HepG2 (cell line): ENCODE measurements around the gene PKN2. TPM values are rescaled to one million over a fixed set of nuclear protein-coding genes. Genes with fewer than 3 reads are reported as not detected.
A peak's percentile ranks its signal among the peaks of the same experiment; 100 is the strongest.

Experiments
- ATAC-seq: fragments of 200-7000 bp; cut with Tn5 transposase; 3 replicates; pipeline ENCODE4 v1.9.1; 2020; ENCODE audit warnings: mild to moderate bottlenecking, moderate library complexity
- BruUV-seq: library from RNA; stranded (reverse); fragments of 400-500 nt; replicated peaks from 2 replicates; lab custom pipeline; 2021; lab: Mats Ljungman, UMichigan
- CTCF ChIA-PET: fragments of 300-600 bp; formaldehyde crosslinking; extraction: SDS; loops from one replicate; lab custom pipeline; 2021; ENCODE audit warnings: low total read pairs, inconsistent platforms, low intra/inter-chr PET ratio; lab: Yijun Ruan, JAX
- POLR2A ChIA-PET: fragments of 350-600 bp; sonication (Branson Sonifier 250); formaldehyde crosslinking; loops from one replicate; lab custom pipeline; 2020; ENCODE audit warnings: antibody characterized with exemption, inconsistent platforms; lab: Yijun Ruan, JAX
- DNase-seq: peaks from one replicate; pipeline ENCODE4 v3.0.0-alpha.2; 2015; ENCODE audit warnings: low spot score
- FAIRE-seq: peaks from 3 replicates; lab custom pipeline; 2011; peaks lifted over from hg19 to GRCh38; lab: Jason Lieb, UNC
- H2AFZ ChIP-seq: one replicate; pipeline ENCODE4 v1.6.1; 2011; ENCODE audit warnings: low read length, inconsistent platforms
- H3K27ac ChIP-seq: fragments of 300-600 bp; 3 replicates; pipeline ENCODE4 v1.8.0; 2011; ENCODE audit warnings: mixed run types, mild to moderate bottlenecking, mixed read lengths, low read length, inconsistent platforms; ENCODE audit not compliant: insufficient read depth; ENCODE audit errors: extremely low read length
- H3K27me3 ChIP-seq, 2 experiments: fragments of 200-600 bp in 1 of 2; 2 replicates in 1 of 2; 3 replicates in 1 of 2; pipeline versions ENCODE4 v1.6.0 to v1.8.0; 2011; ENCODE audit warnings: low read length in 2 of 2, mild to moderate bottlenecking in 2 of 2, moderate library complexity in 2 of 2, inconsistent platforms in 1 of 2; ENCODE audit not compliant: insufficient read depth in 2 of 2, control insufficient read depth in 1 of 2
- H3K36me3 ChIP-seq, 2 experiments: fragments of 200-600 bp in 1 of 2; replicated peaks in 1 of 2; 2 replicates in 1 of 2; 3 replicates in 1 of 2; pipeline versions ENCODE4 v1.5.1 to v1.8.0; 2011; ENCODE audit warnings: low read length in 2 of 2, inconsistent platforms in 1 of 2; ENCODE audit not compliant: insufficient read depth in 2 of 2, control insufficient read depth in 1 of 2
- H3K4me1 ChIP-seq: 2 replicates; pipeline ENCODE4 v1.5.1; 2012; ENCODE audit warnings: low read length, inconsistent platforms; ENCODE audit not compliant: insufficient read depth
- H3K4me2 ChIP-seq: 2 replicates; pipeline ENCODE4 v1.6.0; 2011; ENCODE audit warnings: low read depth, low read length, inconsistent platforms
- H3K4me3 ChIP-seq, 3 experiments: fragments of 200-600 bp in 1 of 3; sonication (generic), shearing (Covaris generic) in 1 of 3; replicated peaks in 1 of 3; 2 replicates each; pipeline ENCODE4 v1.5.1; 2011 to 2016; ENCODE audit warnings: low read length in 3 of 3, inconsistent platforms in 2 of 3, low read depth in 2 of 3, mild to moderate bottlenecking in 2 of 3, control low read depth in 1 of 3, mixed read lengths in 1 of 3; ENCODE audit not compliant: insufficient read depth in 1 of 3
- H3K79me2 ChIP-seq: one replicate; pipeline ENCODE4 v1.6.1; 2011; ENCODE audit warnings: low read length, inconsistent platforms; ENCODE audit not compliant: insufficient read depth
- H3K9ac ChIP-seq: 2 replicates; pipeline ENCODE4 v1.6.0; 2011; ENCODE audit warnings: mild to moderate bottlenecking, low read depth, low read length, inconsistent platforms; ENCODE audit not compliant: insufficient read depth
- H3K9me3 ChIP-seq: 2 replicates; pipeline ENCODE4 v1.5.1; 2012; ENCODE audit warnings: mild to moderate bottlenecking, low read length
- H4K20me1 ChIP-seq: 2 replicates; pipeline ENCODE4 v1.6.0; 2011; ENCODE audit warnings: inconsistent platforms, mild to moderate bottlenecking, low read length, moderate library complexity; ENCODE audit not compliant: insufficient read depth
- MIER2 ChIP-seq: IDR thresholded peaks from 2 replicates; pipeline ENCODE4 v1.6.1; 2016; ENCODE audit warnings: missing biosample characterization, missing genetic modification reagents
- NONO ChIP-seq, 2 experiments: fragments of 450-650 bp in 1 of 2; sonication (generic) in 1 of 2; formaldehyde crosslinking in 1 of 2; IDR thresholded peaks in 1 of 2; conservative IDR thresholded peaks in 1 of 2; 2 replicates each; pipeline versions ENCODE4 v1.6.1 to v1.8.0; 2017 to 2022; ENCODE audit warnings: mild to moderate bottlenecking in 1 of 2, missing genetic modification reagents in 1 of 2, moderate library complexity in 1 of 2
- PLRG1 ChIP-seq: fragments of 450-650 bp; conservative IDR thresholded peaks from 2 replicates; pipeline ENCODE4 v1.6.1; 2016
- REXO4 ChIP-seq: sonication (generic); formaldehyde crosslinking; IDR thresholded peaks from 2 replicates; pipeline ENCODE4 v1.8.0; 2022; ENCODE audit warnings: missing genetic modification reagents, mild to moderate bottlenecking, borderline replicate concordance
- SALL2 ChIP-seq: sonication (generic); formaldehyde crosslinking; IDR thresholded peaks from 2 replicates; pipeline ENCODE4 v1.8.1; 2023; ENCODE audit warnings: mild to moderate bottlenecking, missing genetic modification reagents, inconsistent platforms
- SP5 ChIP-seq: IDR thresholded peaks from 2 replicates; pipeline ENCODE4 v1.6.1; 2016; ENCODE audit warnings: low read depth, borderline replicate concordance
- TAF1 ChIP-seq: sonication (generic); formaldehyde crosslinking; IDR thresholded peaks from 2 replicates; pipeline ENCODE4 v1.4.0; 2020; ENCODE audit warnings: missing genetic modification reagents
- ZNF326 ChIP-seq: sonication (generic); formaldehyde crosslinking; IDR thresholded peaks from 2 replicates; pipeline ENCODE4 v1.4.0; 2020; ENCODE audit warnings: missing genetic modification reagents, borderline replicate concordance
- ZNF333 ChIP-seq: sonication (generic); formaldehyde crosslinking; IDR thresholded peaks from 2 replicates; pipeline ENCODE4 v1.4.0; 2020; ENCODE audit warnings: mild to moderate bottlenecking, missing genetic modification reagents, borderline replicate concordance
- ZNF350 ChIP-seq: sonication (generic); formaldehyde crosslinking; IDR thresholded peaks from 2 replicates; pipeline ENCODE4 v1.4.0; 2020; ENCODE audit warnings: mild to moderate bottlenecking, low read depth, missing genetic modification reagents, borderline replicate concordance
- ZNF382 ChIP-seq: sonication (generic); formaldehyde crosslinking; IDR thresholded peaks from 2 replicates; pipeline ENCODE4 v1.5.0; 2020; ENCODE audit warnings: missing genetic modification reagents, mild to moderate bottlenecking, borderline replicate concordance
- ZNF7 ChIP-seq: IDR thresholded peaks from 2 replicates; pipeline ENCODE4 v1.6.1; 2016; ENCODE audit warnings: missing biosample characterization, missing genetic modification reagents
- ZSCAN29 ChIP-seq: sonication (generic); formaldehyde crosslinking; conservative IDR thresholded peaks from 2 replicates; pipeline ENCODE4 v1.4.0; 2020; ENCODE audit warnings: mild to moderate bottlenecking, missing genetic modification reagents
- WGBS: methylation state at CpG from one replicate; pipeline ENCODE4 v1.1.6; 2017; ENCODE audit warnings: low lambda C conversion rate; 5-methylcytosine and 5-hydroxymethylcytosine counted together
- in situ Hi-C: cut with HindIII; loops from 2 replicates; pipeline ENCODE4 v1.10.0; 2017; ENCODE audit warnings: low pct_unique_long_range_greater_than_20kb; ENCODE audit not compliant: extremely low pct_ligation_motif_present
- intact Hi-C: fragments of 100-400 bp; cut with micrococcal nuclease; formaldehyde crosslinking; loops from one replicate; pipeline ENCODE4 v1.10.0; 2022; ENCODE audit not compliant: unreplicated experiment
- polyA plus RNA-seq, 8 experiments: library from polyadenylated mRNA; depleted of rRNA in 3 of 8; stranded (reverse) in 7 of 8; unstranded in 1 of 8; fragments of >200 nt; fragmentation: Illumina TruSeq in 4 of 8; extraction: Trizol in 4 of 8; gene quantifications; 2 replicates each; pipeline versions ENCODE4 v1.2.1 to v1.2.3, GENCODE V29; 2011 to 2016; ENCODE audit warnings: low read depth in 4 of 8, missing spikeins in 1 of 8, mixed read lengths in 1 of 8; ENCODE audit not compliant: insufficient read depth in 1 of 8
- total RNA-seq, 5 experiments: library from RNA; depleted of rRNA; stranded (reverse); fragments of >200 nt; fragmentation: Illumina TruSeq; extraction: Trizol; gene quantifications; 2 replicates each; pipeline ENCODE4 v1.2.3, GENCODE V29; 2016; ENCODE audit warnings: low read depth in 1 of 5
- TF ChIP-seq, protein P1 (sequence below): sonication (generic); formaldehyde crosslinking; IDR thresholded peaks from 2 replicates; pipeline ENCODE4 v1.4.0; 2020; ENCODE audit warnings: missing genetic modification reagents, borderline replicate concordance
- TF ChIP-seq, protein P2 (sequence below): sonication (generic); formaldehyde crosslinking; IDR thresholded peaks from 2 replicates; pipeline ENCODE4 v1.4.0; 2020; ENCODE audit warnings: missing genetic modification reagents, mild to moderate bottlenecking, borderline replicate concordance

PKN2 gene
- total and polyA plus RNA-seq, 2 of the 13 experiments (the other 11 are each of a cell fraction or from before 2014, with no cell fraction given) = 17.0 to 29.4 TPM

DNA sequence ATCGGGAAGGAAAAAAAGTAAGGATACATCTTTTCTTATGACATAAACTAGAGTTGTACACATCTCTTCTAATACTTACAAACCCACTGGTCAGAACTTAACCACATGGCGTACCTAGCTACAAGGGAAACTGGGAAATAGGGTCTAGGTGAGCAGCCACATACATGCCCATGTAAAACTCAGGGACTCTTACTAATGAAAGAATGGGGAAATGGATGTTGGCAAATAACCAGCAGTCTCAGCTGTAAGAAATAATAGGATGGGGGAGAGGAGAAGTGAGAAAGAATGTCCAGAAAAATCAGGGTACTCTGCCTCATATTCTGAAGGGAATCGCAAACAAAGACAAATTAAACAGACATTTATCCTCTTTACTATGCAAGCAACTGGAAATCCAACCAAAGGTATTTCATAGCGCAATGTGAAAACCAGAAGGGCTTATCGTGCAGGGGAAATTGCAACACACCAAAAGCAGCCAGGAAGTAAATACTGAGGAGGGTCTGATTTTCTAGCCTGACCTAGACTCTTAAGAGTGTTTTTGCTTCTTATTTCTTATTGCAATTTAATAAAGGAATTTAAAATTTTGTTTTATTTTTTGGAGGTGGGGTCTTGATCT lies 189.8 kb downstream of the PKN2 start:
- ChIA-PET POLR2A (no interaction called here), CTCF (no interaction called here)
- no TSS peak for BruUV-seq
- Histone ChIP-seq H3K36me3 (peaks cover 0 to 8% of the 10 kb centered on the region in 2 experiments; a peak in 3 of 5 replicates), H3K9ac (no peak overlapping the region), H3K9me3 (no peaks in the 10 kb centered on the region), H3K4me1 (peaks cover 4% of the 10 kb centered on the region; the same call in 1 of the 2 replicates), H3K4me2 (no peak overlapping the region), H2AFZ (no peak overlapping the region), H3K4me3 (no peak overlapping the region), H3K79me2 (peaks cover 31% of the 10 kb centered on the region), H4K20me1 (no peaks in the 10 kb centered on the region; the same call in 1 of the 2 replicates), H3K27ac (no peak overlapping the region), H3K27me3 (no peaks in the 10 kb centered on the region)
- intact Hi-C loops = no loop called here
- 73% methylated on average over 5 of the region's 5 CpGs for WGBS
- ATAC-seq = no peak
- in situ Hi-C loops = loop anchor here (10.0 kb wide), 1 partner anchor 219 kb away; no protein-coding TSS in a partner anchor
- DNase-seq = peak; percentile 7
- FAIRE-seq = no peak
- TF ChIP-seq PLRG1 (no peak), ZNF326 (CRISPR knock-in tag) (no peak), REXO4 (CRISPR knock-in tag) (no peak), TAF1 (CRISPR knock-in tag) (no peak), SP5 (no peak), ZNF333 (CRISPR knock-in tag) (no peak), ZNF350 (CRISPR knock-in tag) (no peak), ZNF382 (CRISPR knock-in tag) (no peak), ZNF7 (no peak), ZSCAN29 (no peak), SALL2 (CRISPR knock-in tag) (no peak), MIER2 (no peak), NONO (IDR thresholded peaks at IDR 0.05) (no peak), NONO (CRISPR knock-in tag; conservative IDR thresholded peaks at IDR 0.05) (no peak)
- TF ChIP-seq, protein P1, sequence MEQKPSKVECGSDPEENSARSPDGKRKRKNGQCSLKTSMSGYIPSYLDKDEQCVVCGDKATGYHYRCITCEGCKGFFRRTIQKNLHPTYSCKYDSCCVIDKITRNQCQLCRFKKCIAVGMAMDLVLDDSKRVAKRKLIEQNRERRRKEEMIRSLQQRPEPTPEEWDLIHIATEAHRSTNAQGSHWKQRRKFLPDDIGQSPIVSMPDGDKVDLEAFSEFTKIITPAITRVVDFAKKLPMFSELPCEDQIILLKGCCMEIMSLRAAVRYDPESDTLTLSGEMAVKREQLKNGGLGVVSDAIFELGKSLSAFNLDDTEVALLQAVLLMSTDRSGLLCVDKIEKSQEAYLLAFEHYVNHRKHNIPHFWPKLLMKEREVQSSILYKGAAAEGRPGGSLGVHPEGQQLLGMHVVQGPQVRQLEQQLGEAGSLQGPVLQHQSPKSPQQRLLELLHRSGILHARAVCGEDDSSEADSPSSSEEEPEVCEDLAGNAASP (CRISPR knock-in tag) = no peak
- TF ChIP-seq, protein P2, sequence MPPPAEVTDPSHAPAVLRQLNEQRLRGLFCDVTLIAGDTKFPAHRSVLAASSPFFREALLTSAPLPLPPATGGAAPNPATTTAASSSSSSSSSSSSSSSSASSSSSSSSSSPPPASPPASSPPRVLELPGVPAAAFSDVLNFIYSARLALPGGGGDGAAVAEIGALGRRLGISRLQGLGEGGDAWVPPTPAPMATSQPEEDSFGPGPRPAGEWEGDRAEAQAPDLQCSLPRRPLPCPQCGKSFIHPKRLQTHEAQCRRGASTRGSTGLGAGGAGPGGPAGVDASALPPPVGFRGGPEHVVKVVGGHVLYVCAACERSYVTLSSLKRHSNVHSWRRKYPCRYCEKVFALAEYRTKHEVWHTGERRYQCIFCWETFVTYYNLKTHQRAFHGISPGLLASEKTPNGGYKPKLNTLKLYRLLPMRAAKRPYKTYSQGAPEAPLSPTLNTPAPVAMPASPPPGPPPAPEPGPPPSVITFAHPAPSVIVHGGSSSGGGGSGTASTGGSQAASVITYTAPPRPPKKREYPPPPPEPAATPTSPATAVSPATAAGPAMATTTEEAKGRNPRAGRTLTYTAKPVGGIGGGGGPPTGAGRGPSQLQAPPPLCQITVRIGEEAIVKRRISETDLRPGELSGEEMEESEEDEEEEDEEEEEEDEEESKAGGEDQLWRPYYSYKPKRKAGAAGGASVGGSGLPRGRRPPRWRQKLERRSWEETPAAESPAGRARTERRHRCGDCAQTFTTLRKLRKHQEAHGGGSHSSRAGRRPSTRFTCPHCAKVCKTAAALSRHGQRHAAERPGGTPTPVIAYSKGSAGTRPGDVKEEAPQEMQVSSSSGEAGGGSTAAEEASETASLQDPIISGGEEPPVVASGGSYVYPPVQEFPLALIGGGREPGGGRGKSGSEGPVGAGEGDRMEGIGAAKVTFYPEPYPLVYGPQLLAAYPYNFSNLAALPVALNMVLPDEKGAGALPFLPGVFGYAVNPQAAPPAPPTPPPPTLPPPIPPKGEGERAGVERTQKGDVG (CRISPR knock-in tag) = no peak
